ENCODE measurements around the gene MIF4GD. TPM values are rescaled to one million over a fixed set of nuclear protein-coding genes. Genes with fewer than 3 reads are reported as not detected.

Gene MIF4GD
- total and polyA plus RNA-seq, 9 of the 15 experiments (the other 6 are each of a cell fraction or from before 2014, with no cell fraction given) = 11.8 to 63.8 (median 28.1) TPM

GRCh38 chr17:75289115-75289831 is 18.2 kb upstream of the MIF4GD start, which contains the start of gene SLC25A19 (continued):
- TF ChIP-seq ZSCAN32 (CRISPR knock-in tag; IDR thresholded peaks at IDR 0.05) (no peak), TCF7 (IDR thresholded peaks at IDR 0.05; ENCODE audit: borderline replicate concordance) (no peak), ZNF511 (CRISPR knock-in tag; IDR thresholded peaks at IDR 0.05) (no peak; the same call in none of the 2 replicates), ZNF518B (CRISPR knock-in tag; IDR thresholded peaks at IDR 0.05) (no peak), TAF9B (IDR thresholded peaks at IDR 0.05; ENCODE audit: partially characterized antibody) (peak; percentile 17), ZNF384 (IDR thresholded peaks at IDR 0.05; ENCODE audit: low read depth, low read length) (peak; percentile 20; the same call in 1 of the 2 replicates), THRAP3 (IDR thresholded peaks at IDR 0.05; ENCODE audit: borderline replicate concordance) (no peak), TAF15 (IDR thresholded peaks at IDR 0.05; ENCODE audit: low read depth, low read length) (no peak), GMEB1 (CRISPR knock-in tag; IDR thresholded peaks at IDR 0.05) (no peak; the same call in 1 of the 2 replicates), TGIF2 (CRISPR knock-in tag; IDR thresholded peaks at IDR 0.05) (no peak), ESRRA (IDR thresholded peaks at IDR 0.05; ENCODE audit: borderline replicate concordance, low read depth) (peak; percentile 91), PML (IDR thresholded peaks at IDR 0.05; ENCODE audit: low read length) (peak; percentile 53; the same call in 1 of the 2 replicates), TAF7 (tag; IDR thresholded peaks at IDR 0.05) (no peak), RHOXF2B (CRISPR knock-in tag; conservative IDR thresholded peaks at IDR 0.05) (no peak), ELF4 (CRISPR knock-in tag; IDR thresholded peaks at IDR 0.05) (no peak), ZFP30 (CRISPR knock-in tag; IDR thresholded peaks at IDR 0.05; ENCODE audit: borderline replicate concordance) (no peak), TFAP4 (CRISPR knock-in tag; IDR thresholded peaks at IDR 0.05; ENCODE audit: borderline replicate concordance) (peak; percentile 100), RNF2 (IDR thresholded peaks at IDR 0.05) (peak; percentile 74; the same call in 1 of the 2 replicates), ZBTB49 (CRISPR knock-in tag; IDR thresholded peaks at IDR 0.05; ENCODE audit: borderline replicate concordance) (no peak)

Data from K562 (cell line).